Ureter (tissue), 1 donor: ENCODE data around the gene CAMTA1. TPM values are rescaled to one million over a fixed set of nuclear protein-coding genes. Genes with fewer than 3 reads are reported as not detected.

Source experiments
- DNase-seq: peaks from one replicate; pipeline ENCODE4 v3.0.0-alpha.2; 2020; ENCODE audit warnings: low spot score
- total RNA-seq: library from RNA; stranded (reverse); gene quantifications from one replicate; pipeline ENCODE4 v1.2.4, GENCODE V29; 2023
- donor health status: DM: yes; HTN: yes; CAD: no.

The CAMTA1 gene
- total RNA-seq, 1 donor from 2014 or later = 88.1 TPM

DNA sequence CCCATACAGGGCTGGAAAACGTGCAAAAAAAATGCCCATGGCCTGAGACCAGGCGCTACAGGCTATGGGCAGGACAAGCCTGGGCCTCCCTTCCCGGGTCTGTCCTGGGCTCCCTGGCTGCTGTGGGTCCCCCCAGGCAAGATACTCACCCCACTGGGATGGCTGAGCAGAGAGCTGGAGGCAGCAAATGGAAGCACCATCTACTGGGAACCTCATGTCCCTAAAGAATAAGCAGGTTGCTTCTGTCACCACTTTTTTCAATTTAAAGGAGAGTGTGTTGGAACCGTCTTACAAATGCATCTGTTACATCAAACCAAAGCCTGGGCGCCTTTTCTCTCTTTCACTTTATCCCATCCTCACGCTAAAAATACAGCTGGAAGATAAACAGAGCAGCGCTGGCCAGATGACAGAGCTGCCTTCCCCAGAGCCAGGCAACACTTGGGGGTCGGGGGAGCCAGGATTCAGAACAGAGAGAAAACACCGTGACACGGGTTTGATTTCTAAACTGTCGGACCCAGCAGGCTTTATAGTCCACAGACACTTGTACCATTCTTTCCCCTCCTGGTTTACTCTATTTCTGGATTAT, 723.8 kb downstream of the CAMTA1 start:
- no peak for DNase-seq

DNA sequence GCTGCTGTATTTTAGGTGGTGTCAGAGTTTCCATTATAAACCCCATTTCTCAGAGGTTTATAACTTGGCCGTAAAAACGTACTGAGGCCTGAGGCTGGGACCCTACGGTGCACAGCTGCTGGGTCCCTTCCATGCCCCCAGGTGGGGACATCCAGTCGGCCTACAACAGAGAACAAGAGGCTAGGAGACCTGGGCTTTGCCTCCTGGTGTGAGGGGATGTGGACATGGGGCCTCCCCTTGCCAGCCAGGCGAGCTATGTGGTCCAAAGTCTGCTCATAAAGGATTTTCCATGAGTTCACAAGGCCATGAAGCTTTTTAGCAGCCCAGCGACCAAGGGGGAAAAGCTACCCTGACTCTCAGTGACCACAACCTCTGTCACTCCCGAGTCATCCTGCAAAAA, 724.3 kb downstream of the CAMTA1 start:
- no peak for DNase-seq

DNA sequence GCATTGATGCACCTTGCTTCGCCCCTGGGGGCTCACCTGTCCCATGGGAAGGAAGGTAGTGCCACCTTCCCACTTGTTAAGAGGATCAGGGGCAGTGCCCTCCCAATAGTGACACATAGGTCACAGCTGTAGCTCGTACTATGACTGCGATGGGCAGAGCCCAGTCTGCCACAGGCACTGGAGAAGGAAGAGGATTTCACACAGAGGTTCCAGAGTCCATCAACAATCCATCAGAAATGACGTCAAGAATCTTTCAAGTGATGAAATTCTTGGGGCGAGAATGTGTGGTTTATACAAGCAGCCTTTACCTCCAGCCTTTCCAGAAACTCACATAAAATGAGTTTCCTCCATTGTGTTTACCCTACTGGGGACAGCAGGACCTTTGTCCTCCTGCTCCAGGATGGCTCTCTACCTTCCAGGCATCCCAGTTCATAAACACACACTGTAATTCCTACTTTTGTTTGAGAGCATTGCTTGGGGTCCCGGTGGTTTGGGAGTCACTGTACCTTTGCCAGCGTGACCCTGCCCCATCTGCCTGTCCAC, 725.2 kb downstream of the CAMTA1 start:
- no peak for DNase-seq

DNA sequence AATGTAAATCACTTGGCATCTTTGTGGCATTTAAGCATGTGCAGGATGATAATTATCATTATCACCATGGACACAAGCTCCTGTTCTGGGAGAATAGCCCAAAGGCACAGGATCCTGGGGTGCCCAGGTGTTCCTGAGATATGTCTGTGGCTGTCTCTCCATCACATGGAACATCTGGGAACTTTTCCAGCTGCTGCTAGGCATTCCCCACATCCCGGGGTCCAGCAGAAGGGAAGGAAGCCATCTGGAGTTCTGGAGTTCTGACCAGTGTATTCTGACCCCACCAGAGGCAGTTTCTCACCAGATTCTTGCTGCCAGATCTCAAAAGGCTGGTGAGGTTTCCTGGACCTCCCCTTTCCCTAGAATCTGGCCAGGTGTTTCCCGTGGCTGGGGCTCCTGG, 726.1 kb downstream of the CAMTA1 start:
- no peak for DNase-seq

DNA sequence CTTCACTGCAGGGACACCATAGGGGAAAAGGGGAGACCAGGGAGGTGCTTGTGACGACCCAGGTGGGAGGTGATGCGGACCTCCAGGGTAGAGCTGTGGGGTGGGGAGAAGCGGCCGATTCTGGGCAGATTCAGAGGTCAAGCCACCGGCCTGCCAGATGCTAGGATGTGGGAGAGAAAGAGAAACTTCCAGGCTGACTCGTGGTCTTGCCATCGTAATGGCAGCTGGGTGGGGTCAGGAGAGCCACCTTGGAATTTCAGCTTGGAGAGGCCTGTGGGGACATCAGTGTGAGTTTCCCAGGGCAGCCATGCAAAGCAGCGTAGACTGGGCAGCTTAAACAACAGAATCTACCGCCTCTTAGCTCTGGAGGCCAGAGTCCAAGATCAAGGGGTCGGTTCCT, 727.8 kb downstream of the CAMTA1 start:
- no peak for DNase-seq

DNA sequence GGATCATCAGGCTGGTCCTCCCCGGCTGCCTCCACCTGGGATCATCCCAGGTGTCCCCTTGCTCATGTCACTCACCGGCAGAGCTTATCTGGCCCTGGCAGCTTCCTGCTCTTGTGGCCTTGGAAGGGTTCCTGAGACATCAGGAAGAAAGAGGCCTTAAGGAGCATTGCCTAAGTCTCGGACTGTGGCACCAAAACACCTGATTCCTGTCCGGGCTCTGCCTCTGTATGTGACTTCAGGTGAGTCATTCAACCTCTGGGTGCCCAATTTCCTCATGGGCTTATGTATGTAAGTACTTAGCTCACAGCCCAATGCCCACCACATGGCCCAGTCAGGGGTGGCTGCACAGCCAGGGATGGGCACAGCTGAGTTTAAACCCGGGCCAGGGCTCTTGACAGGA, 729.9 kb downstream of the CAMTA1 start:
- no peak for DNase-seq

DNA sequence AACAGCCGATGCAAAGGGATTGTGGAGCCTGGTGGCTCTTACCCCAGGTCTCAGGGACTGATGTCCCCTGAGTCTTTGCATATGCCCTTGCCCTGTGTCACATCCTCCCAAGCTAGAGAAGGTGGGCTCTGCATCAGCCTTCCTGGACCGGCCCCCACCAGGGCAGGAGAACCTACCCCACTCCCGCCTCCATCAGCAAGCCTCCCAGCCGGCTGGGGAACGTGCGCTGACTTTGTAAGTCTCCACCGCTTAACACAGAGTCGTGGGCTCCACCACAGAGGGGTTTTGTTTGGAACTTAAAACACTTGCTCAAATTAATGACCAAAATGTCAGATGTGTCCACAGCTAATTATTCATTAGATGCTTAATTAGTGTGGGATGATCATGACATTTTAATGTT, 730.6 kb downstream of the CAMTA1 start:
- no peak for DNase-seq

DNA sequence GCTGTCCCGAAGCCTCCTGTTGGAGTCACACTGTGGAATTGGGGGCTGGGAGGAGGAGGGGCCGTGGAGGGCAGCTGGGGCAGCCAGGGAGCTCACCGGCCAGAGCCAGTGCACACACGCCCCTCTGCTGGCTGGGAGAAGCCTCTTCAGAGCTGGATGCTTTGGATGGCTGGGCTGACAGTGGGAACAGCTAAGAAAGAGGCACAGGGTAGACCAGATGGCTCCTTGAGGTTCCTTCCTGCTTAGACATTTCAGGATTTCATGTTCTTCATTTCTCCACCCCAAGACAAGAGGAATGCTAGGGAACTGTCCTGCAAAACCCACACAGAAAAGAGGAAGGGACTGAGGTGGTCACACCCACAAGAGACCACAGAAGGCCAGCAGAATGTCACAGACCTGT, 731.1 kb downstream of the CAMTA1 start:
- no peak for DNase-seq

DNA sequence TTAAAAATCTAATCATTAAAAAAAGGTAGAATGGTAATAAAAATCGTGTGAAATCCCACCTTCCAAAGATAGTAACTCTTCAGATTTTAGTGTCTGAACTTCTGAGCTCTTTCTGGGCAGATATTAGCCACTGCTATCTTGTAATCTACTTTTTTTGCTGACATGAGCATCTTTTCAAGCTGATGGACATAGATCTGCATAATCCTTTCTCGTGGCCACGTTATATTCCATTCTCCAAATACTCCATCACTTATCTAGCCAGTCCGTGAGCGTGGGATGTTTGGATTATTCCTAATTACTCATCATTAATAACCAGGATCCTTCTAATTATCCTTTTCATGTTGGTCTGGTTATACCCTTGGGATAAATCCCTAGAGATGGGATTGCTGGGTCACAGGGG, 731.7 kb downstream of the CAMTA1 start:
- no peak for DNase-seq

DNA sequence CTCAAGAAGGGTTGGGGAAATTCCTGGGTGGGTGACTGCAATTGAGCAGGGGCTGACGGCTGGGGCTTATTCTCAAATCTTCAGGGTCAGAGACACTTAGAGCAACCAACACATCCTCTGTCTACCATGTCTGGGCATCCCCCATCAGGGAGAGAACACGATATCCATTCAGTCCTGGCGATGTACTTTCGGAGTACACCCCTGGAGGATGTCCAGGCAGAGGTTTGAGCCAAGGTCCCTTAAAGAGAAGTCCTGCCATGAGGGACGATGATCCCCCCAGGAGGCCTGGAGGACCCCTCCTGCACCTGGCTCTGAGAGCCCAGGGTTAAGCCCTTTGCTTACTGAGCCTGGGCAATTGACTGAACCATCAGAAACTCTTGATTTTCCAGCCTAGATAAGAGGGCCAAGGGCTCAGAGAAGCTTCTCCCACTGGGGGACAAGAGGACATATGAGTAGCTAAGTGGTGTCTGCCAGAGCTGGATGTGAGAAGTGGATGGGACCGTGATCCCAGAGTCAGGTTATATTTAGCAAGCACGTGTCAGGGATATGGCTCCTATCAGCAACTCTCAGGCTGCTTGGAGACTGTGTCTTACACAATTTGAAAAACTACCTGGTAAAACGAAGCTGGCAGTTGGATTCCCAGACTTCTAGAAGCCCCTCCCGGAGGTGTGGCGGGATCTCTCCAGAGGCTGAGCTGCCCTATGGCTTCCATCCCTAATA, 732.5 kb downstream of the CAMTA1 start:
- DNase-seq = no peak

DNA sequence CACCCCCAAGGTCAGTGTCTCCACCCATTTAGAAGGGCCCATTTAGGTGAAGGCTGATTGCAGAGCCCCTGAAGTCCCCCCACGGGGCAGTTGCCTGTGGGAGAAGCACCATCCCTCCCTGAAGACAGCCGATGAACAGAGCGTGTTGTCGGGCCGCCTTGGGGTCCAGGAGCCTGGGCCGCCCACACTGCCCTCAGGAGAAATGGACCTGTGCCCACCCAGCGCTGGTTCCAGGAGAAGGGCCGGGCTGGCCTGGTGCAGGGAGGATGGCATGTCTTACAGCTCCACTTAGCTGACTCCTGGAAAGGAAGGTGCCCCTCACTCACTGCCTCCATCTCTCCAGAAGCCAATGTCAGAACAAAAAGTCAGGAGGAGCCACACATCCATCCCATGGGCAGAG, 733.2 kb downstream of the CAMTA1 start:
- no peak for DNase-seq

DNA sequence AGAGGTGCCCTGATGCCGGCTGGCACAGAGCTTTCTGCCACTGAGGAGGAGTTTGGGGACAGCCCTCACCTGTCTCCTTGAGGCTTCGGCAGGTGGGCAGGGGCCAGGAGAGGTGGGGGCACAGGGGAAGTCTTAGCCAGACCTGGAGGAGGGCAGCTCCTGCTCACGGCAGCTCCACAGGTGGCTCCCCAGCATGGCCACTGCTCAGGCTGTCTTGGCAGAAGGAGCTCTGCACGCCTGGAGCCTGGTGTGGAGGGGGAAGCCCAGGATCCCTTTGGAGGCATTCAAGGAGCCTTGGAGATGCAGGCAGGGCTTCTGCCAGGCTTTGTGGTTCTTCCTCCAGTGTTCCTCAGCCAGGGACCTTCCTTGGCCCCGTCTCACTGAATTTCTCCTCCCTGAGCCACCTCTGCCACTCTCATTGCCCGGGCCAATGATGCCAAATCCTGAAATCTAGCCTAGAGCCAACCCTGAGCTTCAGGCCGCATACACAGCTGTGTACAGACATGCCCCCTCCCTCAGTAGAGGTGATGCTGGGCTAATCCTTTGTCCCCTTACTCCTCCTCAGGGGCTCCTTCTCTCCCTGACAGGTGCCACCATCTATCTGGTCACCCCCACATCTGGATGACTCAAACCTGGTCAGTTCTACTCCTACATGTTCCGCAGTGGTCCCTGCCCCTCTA, 734.1 kb downstream of the CAMTA1 start:
- DNase-seq = no peak

DNA sequence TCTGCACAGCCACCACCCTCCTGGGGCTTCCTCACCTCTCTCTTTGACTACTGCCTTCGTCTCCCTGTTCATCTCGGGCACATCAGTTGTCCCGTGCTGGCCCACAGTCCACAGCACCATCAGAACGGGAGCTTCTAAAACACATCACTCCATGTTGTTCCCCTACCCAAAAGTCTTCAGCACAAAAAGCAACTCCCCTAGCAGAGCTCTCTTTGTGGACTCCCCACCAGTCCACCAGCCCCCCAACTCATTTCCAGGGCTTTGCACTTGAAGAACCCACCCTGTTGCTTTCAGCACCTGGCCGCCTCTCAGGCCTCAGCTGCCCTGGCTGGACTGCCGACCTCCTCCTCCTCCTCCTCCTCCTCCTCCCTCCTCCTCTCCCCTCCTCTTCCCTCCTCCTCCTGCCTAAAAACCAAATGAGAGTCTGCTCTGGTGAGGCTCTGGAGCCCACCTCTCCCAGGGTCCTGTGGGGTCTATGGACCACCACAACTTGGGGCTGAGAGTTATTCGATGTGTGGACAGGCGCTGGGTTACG, 734.7 kb downstream of the CAMTA1 start:
- no peak for DNase-seq

DNA sequence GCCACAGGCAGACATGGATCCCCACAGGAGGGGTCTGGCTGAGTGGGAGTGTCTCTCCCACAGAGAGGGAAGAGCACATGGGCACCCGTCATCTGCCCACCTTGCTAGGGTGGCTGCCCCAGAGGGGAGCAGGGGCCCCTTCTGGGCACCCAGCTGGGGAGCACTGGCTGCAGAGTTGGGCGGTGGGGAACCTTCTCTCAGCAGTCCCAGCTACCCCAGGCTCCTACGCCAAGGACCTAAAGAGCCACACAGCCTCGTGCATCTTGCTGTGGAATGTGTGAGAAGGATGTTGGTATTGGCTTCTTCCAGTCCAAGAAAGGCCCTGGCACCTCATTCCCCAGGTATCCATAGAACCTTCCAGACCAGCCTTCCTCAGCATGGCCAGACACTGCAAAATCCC, 735.2 kb downstream of the CAMTA1 start:
- no peak for DNase-seq

DNA sequence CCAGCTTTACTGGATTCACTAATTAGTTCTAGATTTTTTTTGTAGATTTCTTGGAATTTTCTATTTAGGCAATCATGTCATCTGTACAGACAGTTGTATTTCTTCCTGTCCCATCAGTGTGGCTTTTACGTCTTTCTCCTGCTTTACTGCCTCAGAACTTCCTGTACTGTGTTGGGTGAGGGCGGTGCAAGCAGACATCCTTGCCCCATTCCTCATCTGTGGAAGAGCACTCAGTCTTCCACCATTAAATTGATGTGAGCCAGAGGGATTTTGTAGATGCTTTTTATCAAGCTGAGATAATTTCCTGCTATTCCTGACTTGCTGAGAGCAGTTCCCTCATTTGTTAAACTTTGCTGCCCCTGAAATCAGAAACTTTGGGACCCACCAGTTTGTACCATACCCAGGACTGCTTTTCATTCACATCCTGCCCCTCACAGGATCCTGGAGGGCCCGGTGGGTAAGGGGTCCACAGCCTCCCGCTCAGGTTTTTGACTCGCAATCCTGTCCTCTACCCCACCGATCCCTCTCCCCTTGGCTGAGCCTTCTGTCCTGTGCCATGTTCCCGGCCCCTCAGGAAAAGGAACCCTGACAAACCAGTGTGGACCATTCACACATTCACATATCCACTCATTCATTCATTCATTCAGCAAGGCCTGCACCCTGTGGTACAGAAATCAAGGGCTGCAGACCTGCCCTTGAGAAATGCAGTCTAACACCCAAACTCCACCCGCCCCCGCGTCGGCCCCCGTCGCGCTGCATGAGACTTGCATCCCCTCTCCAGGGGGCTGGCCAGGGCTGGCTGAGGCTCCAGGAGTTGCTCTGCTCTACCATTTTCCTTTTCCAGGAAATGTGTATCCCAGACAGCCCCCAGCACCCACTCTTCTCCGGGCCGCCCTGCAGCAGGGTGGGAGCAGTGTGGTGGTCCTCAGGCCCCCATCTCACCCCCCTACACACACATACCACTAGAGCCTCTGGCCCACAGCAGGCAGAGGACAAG, 739.4 kb downstream of the CAMTA1 start:
- no peak for DNase-seq

DNA sequence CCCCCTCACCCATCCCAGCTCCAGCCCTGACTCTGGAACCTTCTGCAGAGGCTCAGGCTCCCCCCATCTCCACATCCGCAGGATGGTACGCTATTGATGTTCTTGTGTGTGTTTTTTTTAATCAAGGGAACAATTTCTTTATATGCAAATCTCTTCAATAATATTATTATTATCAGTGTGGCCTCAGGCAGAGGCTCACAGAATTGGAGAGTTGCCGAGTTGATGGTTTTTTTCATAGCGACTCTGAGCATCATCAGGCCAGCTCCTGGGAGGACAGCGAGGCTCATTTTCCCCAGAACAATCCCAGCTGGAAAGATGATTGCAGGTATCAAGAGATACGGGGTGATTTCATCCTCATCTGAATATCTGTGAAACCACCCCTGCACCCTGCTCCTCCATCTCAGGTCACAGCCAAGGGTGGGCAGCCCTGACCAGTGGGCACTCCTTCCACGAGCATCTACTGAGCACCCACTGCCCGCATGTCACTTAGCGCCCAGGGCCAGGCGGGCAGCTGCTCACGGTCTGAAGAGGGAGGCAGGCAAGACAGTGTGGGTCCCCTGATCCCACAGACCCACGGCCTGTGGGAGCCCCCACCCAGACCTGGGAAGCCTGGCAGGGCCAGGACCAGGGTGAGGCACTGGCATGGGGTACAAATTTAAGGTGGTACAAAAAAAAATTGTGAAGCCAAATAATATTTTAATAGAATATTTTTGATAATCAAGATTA, 740.2 kb downstream of the CAMTA1 start:
- DNase-seq = no peak

DNA sequence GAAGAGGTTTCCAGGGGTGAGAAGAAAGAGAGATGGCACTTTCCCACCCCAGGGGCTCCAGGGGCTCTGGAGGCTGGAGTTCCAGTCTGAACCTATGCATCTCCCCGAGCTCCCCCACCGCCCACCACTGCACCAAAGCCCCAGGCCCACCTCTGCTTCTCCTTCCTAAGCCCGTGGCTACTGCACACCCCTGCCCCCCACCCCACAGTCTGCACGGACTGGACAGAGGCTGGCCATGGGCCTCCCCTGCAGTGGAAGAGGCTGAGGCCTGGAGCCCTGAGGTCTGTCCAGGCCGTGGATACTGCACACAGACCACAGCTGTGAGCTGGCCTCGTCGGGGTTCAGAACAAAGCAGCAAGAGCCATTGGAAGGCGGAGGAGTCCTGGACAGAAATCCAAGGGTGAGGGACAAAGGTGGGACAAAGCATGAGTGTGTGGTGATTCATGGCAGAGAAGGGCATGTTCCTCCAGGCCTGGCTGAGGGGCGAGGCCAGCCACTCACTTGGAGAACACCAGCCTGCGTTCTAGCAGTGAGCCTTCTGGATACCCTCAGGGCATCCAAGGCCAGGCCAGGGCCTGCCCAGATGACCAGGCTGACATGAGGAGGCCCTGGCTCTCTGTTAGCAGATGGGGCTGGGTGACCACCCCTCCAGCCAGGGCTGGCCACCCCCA, 741.1 kb downstream of the CAMTA1 start:
- DNase-seq = no peak

DNA sequence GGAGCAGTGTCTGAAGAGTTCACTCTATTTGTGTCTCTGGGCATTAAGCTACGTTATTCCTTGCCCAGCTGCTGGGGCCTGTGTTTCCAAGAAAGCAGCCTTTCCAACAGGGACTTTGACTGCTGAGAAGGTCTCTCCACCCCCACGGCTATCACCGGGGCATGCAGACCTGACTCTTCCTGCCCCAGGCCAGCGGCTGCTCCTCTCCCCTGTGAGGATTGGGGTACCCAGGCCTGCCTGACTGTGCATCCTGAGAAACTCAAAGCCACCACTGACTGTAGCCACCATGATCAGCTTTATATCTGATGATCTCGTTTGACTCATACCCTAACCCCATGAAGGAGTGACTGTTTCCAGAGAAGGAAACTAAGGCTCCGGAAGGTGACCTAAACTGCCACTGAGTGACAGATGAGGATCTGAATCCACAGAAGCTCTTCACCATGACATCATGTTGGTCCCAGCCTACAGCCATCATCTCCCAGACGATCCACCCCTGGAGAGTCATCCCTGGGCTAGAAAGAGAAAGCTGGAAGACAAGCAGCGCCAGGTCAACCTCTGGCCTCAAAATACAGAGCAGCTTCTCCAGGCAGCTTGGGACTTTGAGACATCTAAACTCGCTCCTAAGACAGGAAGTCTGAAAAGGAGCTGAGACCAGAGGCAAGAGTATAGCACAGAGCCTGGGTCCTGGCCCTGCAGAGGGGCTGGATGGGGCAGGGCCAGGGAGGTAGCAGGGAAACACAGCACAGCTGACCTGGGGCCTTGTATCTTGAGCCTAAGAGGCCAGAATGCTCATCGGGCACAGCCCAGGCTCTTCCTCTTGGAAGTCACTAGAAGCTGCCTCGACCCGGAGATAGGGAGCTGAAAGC, 741.8 kb downstream of the CAMTA1 start:
- DNase-seq = no peak

DNA sequence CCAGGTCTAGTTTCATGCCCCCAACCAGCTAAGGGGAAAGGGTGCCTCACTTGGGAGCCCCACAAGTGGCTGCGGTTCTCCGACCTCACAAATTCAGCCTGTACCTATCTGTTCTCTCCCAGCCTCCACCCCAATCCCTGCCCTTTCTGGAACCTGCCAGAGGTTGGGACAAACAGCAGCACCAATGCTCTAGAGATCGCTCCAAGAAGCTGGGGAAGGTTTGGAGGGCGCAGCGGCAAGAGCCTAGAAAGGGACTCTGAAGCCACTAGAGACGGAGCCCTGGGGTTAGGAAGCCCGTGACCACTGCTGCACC, 742.4 kb downstream of the CAMTA1 start:
- no peak for DNase-seq
